ENCODE measurements around the gene TEN1. TPM values are rescaled to one million over a fixed set of nuclear protein-coding genes. Genes with fewer than 3 reads are reported as not detected.
"Not testable (repeated sequence)": the region's sequence is repeated elsewhere in the genome, so short reads cannot be mapped to it uniquely, and the experiment has no call there.

Gene TEN1
- total and polyA plus RNA-seq, 2 of the 4 experiments (the other 2 are of a cell fraction): 14.7 to 17.9 TPM

DNA sequence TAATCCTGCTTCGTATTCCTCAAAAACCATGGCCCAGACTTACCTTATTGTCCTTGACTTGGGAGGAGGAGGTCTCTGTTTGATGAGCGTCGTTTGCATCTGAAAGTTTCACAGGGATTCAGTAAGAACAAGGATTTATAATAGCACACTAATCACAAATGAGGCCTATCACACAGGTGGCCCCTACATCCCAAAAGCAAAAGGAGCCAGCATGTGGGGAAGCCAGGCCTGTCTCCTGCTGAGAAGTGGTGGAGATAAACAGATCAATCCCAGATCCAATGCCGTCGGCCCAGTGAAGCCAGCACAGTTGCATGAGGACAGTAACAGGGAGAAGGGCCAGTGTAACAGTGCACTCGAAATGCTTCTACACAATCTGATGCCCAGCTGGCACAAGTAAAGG lies 61.3 kb downstream of the TEN1 start:
- Histone ChIP-seq H3K27ac (ENCODE audit: insufficient read depth, low read length) (no peak overlapping the region), H3K79me1 (ENCODE audit: low read depth in 1 of 2, low read length in 2 of 2) (peaks cover 4% of the 10 kb centered on the region in 2 experiments; a peak in 3 of 4 replicates), H2BK120ac (ENCODE audit: low read depth, low read length) (no peak overlapping the region), H3K9me1 (ENCODE audit: insufficient read depth, low read length) (peaks cover 5% of the 10 kb centered on the region; the same call in 1 of the 2 replicates), H3K56ac (ENCODE audit: extremely low read depth, insufficient read depth, low read length) (no peak overlapping the region), H2AK9ac (replicated peaks; ENCODE audit: low read depth, low read length, poor library complexity) (no peak overlapping the region), H2AFZ (replicated peaks; ENCODE audit: low read length, poor library complexity) (no peak overlapping the region), H4K8ac (ENCODE audit: low read depth in 2 of 2, low read length in 2 of 2) (no peak overlapping the region), H3K9ac (ENCODE audit: low read depth, low read length) (no peak overlapping the region), H4K20me1 (ENCODE audit: insufficient read depth, low read length) (peaks cover 8% of the 10 kb centered on the region; the same call in 1 of the 2 replicates), H3K4me2 (ENCODE audit: low read depth, low read length) (no peak overlapping the region), H3K36me3 (ENCODE audit: control insufficient read depth, insufficient read depth, low read length) (peaks cover 63% of the 10 kb centered on the region), H3K23ac (ENCODE audit: low read depth, low read length) (no peak overlapping the region), H3K4me1 (ENCODE audit: control insufficient read depth, insufficient read depth, low read length) (no peaks in the 10 kb centered on the region), H2BK15ac (ENCODE audit: low read depth, low read length) (no peak overlapping the region), H3K18ac (ENCODE audit: low read depth, low read length) (no peak overlapping the region), H3K4me3 (ENCODE audit: insufficient read depth, low read depth, low read length) (no peak overlapping the region), H3K27me3 (ENCODE audit: control insufficient read depth, insufficient read depth, low read length) (no peaks in the 10 kb centered on the region), H2BK5ac (ENCODE audit: low read depth, low read length, poor library complexity, severe bottlenecking) (no peak overlapping the region), H4K5ac (ENCODE audit: low read depth, low read length) (no peak overlapping the region), H4K91ac (ENCODE audit: insufficient read depth, low read depth, low read length) (no peak overlapping the region), H3K14ac (replicated peaks; ENCODE audit: low read depth, low read length) (no peak overlapping the region), H2AK5ac (ENCODE audit: low read depth, low read length) (no peak overlapping the region), H3K9me3 (ENCODE audit: control insufficient read depth, insufficient read depth, low read length) (no peaks in the 10 kb centered on the region), H2BK20ac (ENCODE audit: low read depth, low read length) (no peak overlapping the region), H3K4ac (ENCODE audit: low read depth, low read length) (no peak overlapping the region)
- in situ Hi-C loops (cut with MboI; ENCODE audit: low sequenced_read_pairs): no loop called here
- dilution Hi-C loops (cut with HindIII; ENCODE audit: low sequenced_read_pairs, unreplicated experiment): no loop called here
- CTCF ChIA-PET: no interaction called here
- ATAC-seq (ENCODE audit: low read depth): no peak
- TF ChIP-seq POLR2A (IDR thresholded peaks at IDR 0.05; ENCODE audit: low read depth, low read length) (no peak), RFX5 (IDR thresholded peaks at IDR 0.05; ENCODE audit: low read depth, low read length) (no peak), RAD21 (IDR thresholded peaks at IDR 0.05; ENCODE audit: low read length) (no peak), BHLHE40 (IDR thresholded peaks at IDR 0.05; ENCODE audit: low read depth, low read length) (no peak)
- TF ChIP-seq, protein P1, sequence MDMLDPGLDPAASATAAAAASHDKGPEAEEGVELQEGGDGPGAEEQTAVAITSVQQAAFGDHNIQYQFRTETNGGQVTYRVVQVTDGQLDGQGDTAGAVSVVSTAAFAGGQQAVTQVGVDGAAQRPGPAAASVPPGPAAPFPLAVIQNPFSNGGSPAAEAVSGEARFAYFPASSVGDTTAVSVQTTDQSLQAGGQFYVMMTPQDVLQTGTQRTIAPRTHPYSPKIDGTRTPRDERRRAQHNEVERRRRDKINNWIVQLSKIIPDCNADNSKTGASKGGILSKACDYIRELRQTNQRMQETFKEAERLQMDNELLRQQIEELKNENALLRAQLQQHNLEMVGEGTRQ (IDR thresholded peaks at IDR 0.05; ENCODE audit: low read depth, low read length): no peak
- TF ChIP-seq, protein P2, sequence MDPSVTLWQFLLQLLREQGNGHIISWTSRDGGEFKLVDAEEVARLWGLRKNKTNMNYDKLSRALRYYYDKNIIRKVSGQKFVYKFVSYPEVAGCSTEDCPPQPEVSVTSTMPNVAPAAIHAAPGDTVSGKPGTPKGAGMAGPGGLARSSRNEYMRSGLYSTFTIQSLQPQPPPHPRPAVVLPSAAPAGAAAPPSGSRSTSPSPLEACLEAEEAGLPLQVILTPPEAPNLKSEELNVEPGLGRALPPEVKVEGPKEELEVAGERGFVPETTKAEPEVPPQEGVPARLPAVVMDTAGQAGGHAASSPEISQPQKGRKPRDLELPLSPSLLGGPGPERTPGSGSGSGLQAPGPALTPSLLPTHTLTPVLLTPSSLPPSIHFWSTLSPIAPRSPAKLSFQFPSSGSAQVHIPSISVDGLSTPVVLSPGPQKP (IDR thresholded peaks at IDR 0.05; ENCODE audit: borderline replicate concordance, low read depth, low read length): no peak
- no TSS peak for BruUV-seq (replicated peaks)
- no CpG with 5 or more reads among the region's 6 CpGs for WGBS, 2 experiments (ENCODE audit: extremely low coverage in 2 of 2, insufficient read length in 1 of 2)
- DNase-seq: no peak
- intact Hi-C loops (cut with micrococcal nuclease): no loop called here
- POLR2A ChIA-PET (ENCODE audit: unreplicated experiment): no interaction called here

DNA sequence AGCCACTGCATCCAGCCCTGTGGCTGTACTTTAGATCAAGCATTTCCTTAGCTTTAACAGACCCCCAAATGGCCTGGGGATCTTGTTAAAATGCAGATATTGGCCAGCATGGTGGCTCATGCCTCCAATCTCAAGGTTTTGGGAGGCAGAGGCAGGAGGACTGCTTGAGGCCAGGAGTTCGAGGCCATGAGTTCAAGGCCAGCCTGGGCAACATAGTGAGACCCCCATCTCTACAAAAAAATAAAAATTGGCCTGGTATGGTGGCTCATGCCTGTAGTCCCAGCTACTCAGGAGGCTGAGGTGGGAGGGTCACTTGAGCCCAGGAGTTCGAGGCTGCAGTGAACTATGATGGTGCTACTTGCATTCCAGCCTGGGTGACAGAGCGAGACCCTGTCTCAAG lies 63.8 kb downstream of the TEN1 start:
- dilution Hi-C loops (cut with HindIII; ENCODE audit: low sequenced_read_pairs, unreplicated experiment); H2AK5ac ChIP-seq (ENCODE audit: low read depth, low read length); in situ Hi-C loops (cut with MboI; ENCODE audit: low sequenced_read_pairs); H2BK20ac ChIP-seq (ENCODE audit: low read depth, low read length); H3K14ac ChIP-seq (replicated peaks; ENCODE audit: low read depth, low read length); H4K8ac ChIP-seq (ENCODE audit: low read depth in 2 of 2, low read length in 2 of 2); H2BK120ac ChIP-seq (ENCODE audit: low read depth, low read length); H4K20me1 ChIP-seq (ENCODE audit: insufficient read depth, low read length); H3K9me1 ChIP-seq (ENCODE audit: insufficient read depth, low read length); H2AK9ac ChIP-seq (replicated peaks; ENCODE audit: low read depth, low read length, poor library complexity); H2BK5ac ChIP-seq (ENCODE audit: low read depth, low read length, poor library complexity, severe bottlenecking); H3K27me3 ChIP-seq (ENCODE audit: control insufficient read depth, insufficient read depth, low read length); H2AFZ ChIP-seq (replicated peaks; ENCODE audit: low read length, poor library complexity); intact Hi-C loops (cut with micrococcal nuclease); H4K5ac ChIP-seq (ENCODE audit: low read depth, low read length); H3K4me2 ChIP-seq (ENCODE audit: low read depth, low read length); H2BK15ac ChIP-seq (ENCODE audit: low read depth, low read length); DNase-seq; H3K18ac ChIP-seq (ENCODE audit: low read depth, low read length); H3K9me3 ChIP-seq (ENCODE audit: control insufficient read depth, insufficient read depth, low read length); ATAC-seq (ENCODE audit: low read depth); H3K9ac ChIP-seq (ENCODE audit: low read depth, low read length); H4K91ac ChIP-seq (ENCODE audit: insufficient read depth, low read depth, low read length); H3K56ac ChIP-seq (ENCODE audit: extremely low read depth, insufficient read depth, low read length); BruUV-seq (replicated peaks); H3K4ac ChIP-seq (ENCODE audit: low read depth, low read length); H3K4me1 ChIP-seq (ENCODE audit: control insufficient read depth, insufficient read depth, low read length); H3K23ac ChIP-seq (ENCODE audit: low read depth, low read length); H3K27ac ChIP-seq (ENCODE audit: insufficient read depth, low read length); H3K4me3 ChIP-seq (ENCODE audit: insufficient read depth, low read depth, low read length): not testable (repeated sequence)
- WGBS, 2 experiments (ENCODE audit: extremely low coverage in 2 of 2, insufficient read length in 1 of 2): 100% methylated on average over 1 of the region's 3 CpGs; no CpG with 5 or more reads in 1 of the 2 experiments
- Histone ChIP-seq H3K36me3 (ENCODE audit: control insufficient read depth, insufficient read depth, low read length) (peaks cover 80% of the 10 kb centered on the region), H3K79me1 (ENCODE audit: low read depth in 1 of 2, low read length in 2 of 2) (peaks cover 4 to 11% of the 10 kb centered on the region in 2 experiments; a peak in 3 of 4 replicates)
- ChIA-PET CTCF (interaction anchor here (1.0 kb wide), 1 partner anchor 29 kb away, joined by 3 read pairs; no protein-coding TSS in a partner anchor), POLR2A (ENCODE audit: unreplicated experiment) (interaction anchor here (0.5 kb wide), 1 partner anchor 211 kb away, joined by 3 read pairs; no protein-coding TSS in a partner anchor)
